ENCODE data around the gene FLT4. TPM values are rescaled to one million over a fixed set of nuclear protein-coding genes. Genes with fewer than 3 reads are reported as not detected.
A peak's percentile ranks its signal among the peaks of the same experiment; 100 is the strongest.

The FLT4 gene
- total RNA-seq, 6 experiments from 2014 or later, result 5.3 to 15.1 (median 8.0) TPM

GRCh38 chr5:180591311-180591887 is 58.0 kb downstream of the FLT4 start, which contains the start of gene SCGB3A1:
Gene SCGB3A1 (minus strand): TSS chr5:180591499. CDS start chr5:180591462, 37 bp downstream.
- no peaks in the 10 kb centered on the region for H3K36me3 ChIP-seq
- peak in 2 of 3 donors; percentile 23 to 52 for DNase-seq
- peaks cover 0 to 14% of the 10 kb centered on the region in 2 donors for H3K27me3 ChIP-seq
- H3K9me3 ChIP-seq, result no peaks in the 10 kb centered on the region
- no CpG with 5 or more reads among the region's 60 CpGs for WGBS (ENCODE audit: insufficient coverage, low coverage, low lambda C conversion rate, missing lambda C conversion rate)
- TF ChIP-seq CTCF (IDR thresholded peaks at IDR 0.05) (no peak), POLR2A (IDR thresholded peaks at IDR 0.05) (no peak)
- peaks cover 0 to 14% (median 2%) of the 10 kb centered on the region in 4 donors for H3K4me1 ChIP-seq
- peak; percentile 3 to 39 (median 26) for ATAC-seq
- intact Hi-C loops (cut with DNase I), result no loop called here
- H3K27ac ChIP-seq, result no peak within 1 kb of the TSS
- peak within 1 kb of the TSS in 1 of 3 donors; percentile 10 for H3K4me3 ChIP-seq

- Histone ChIP-seq H3K27ac (no peak overlapping the region), H3K9me3 (no peaks in the 10 kb centered on the region), H3K4me3 (peak overlapping the region in 1 of 3 donors; percentile 10), H3K27me3 (peaks cover 0 to 14% of the 10 kb centered on the region in 2 donors), H3K4me1 (peaks cover 0 to 14% (median 2%) of the 10 kb centered on the region in 4 donors), H3K36me3 (no peaks in the 10 kb centered on the region)
- no peak for TF ChIP-seq POLR2A (IDR thresholded peaks at IDR 0.05)
- TF ChIP-seq CTCF (IDR thresholded peaks at IDR 0.05), result no peak
- DNase-seq (peak; percentile 21 to 56 (median 43)), ATAC-seq (peak in 2 of 4 donors; percentile 5 to 10)
- intact Hi-C loops (cut with DNase I), result no loop called here
- WGBS (ENCODE audit: insufficient coverage, low coverage, low lambda C conversion rate, missing lambda C conversion rate), result 1% methylated on average over 10 of the region's 63 CpGs
Observed at GRCh38 chr5:180590543-180591310, 58.7 kb downstream of the FLT4 start.

GRCh38 chr5:180589771-180590542 is 59.4 kb downstream of the FLT4 start:
- DNase-seq, result peak; percentile 25 to 51 (median 46)
- TF ChIP-seq POLR2A (IDR thresholded peaks at IDR 0.05) (no peak), CTCF (IDR thresholded peaks at IDR 0.05) (no peak)
- intact Hi-C loops (cut with DNase I), result no loop called here
- H3K4me1 ChIP-seq, result peaks cover 0 to 9% (median 0%) of the 10 kb centered on the region in 4 donors
- H3K4me3 ChIP-seq, result no peak overlapping the region
- H3K36me3 ChIP-seq, result no peaks in the 10 kb centered on the region
- no peaks in the 10 kb centered on the region for H3K9me3 ChIP-seq
- no peak overlapping the region for H3K27ac ChIP-seq
- 6% methylated on average over 8 of the region's 44 CpGs for WGBS (ENCODE audit: insufficient coverage, low coverage, low lambda C conversion rate, missing lambda C conversion rate)
- peaks cover 0 to 14% of the 10 kb centered on the region in 2 donors for H3K27me3 ChIP-seq
- peak; percentile 15 to 44 (median 34) for ATAC-seq

- DNase-seq (no peak), ATAC-seq (no peak)
- no peak for TF ChIP-seq CTCF (IDR thresholded peaks at IDR 0.05)
- no peak for TF ChIP-seq POLR2A (IDR thresholded peaks at IDR 0.05)
- 86% methylated on average over 6 of the region's 10 CpGs for WGBS (ENCODE audit: insufficient coverage, low coverage, low lambda C conversion rate, missing lambda C conversion rate)
- intact Hi-C loops (cut with DNase I), result no loop called here
- H3K4me1 ChIP-seq, result peaks cover 0 to 9% (median 0%) of the 10 kb centered on the region in 4 donors
- H3K4me3 ChIP-seq, result no peak overlapping the region
- H3K27me3 ChIP-seq, result peaks cover 0 to 14% of the 10 kb centered on the region in 2 donors
- H3K36me3 ChIP-seq, result no peaks in the 10 kb centered on the region
- no peaks in the 10 kb centered on the region for H3K9me3 ChIP-seq
- H3K27ac ChIP-seq, result no peak overlapping the region
Observed at GRCh38 chr5:180586870-180587269, 62.5 kb downstream of the FLT4 start.

Measured in right lobe of liver (tissue), 6 donors.